Glomerular visceral epithelial cell (primary cell): ENCODE data around the gene OTUD4.

Source experiments
- DNase-seq: peaks from one replicate; pipeline ENCODE4 v3.0.0-alpha.2; 2016; ENCODE audit errors: extremely low spot score

The OTUD4 gene

GRCh38 chr4:145108128-145108527 lies 72.3 kb downstream of the OTUD4 start:
- DNase-seq, result no peak

- DNase-seq, result no peak
Observed at GRCh38 chr4:145107126-145107525, 73.3 kb downstream of the OTUD4 start.

- DNase-seq, result no peak
Observed at GRCh38 chr4:145103496-145103895, 76.9 kb downstream of the OTUD4 start.

GRCh38 chr4:145102619-145103018 lies 77.8 kb downstream of the OTUD4 start:
- DNase-seq, result no peak

DNA sequence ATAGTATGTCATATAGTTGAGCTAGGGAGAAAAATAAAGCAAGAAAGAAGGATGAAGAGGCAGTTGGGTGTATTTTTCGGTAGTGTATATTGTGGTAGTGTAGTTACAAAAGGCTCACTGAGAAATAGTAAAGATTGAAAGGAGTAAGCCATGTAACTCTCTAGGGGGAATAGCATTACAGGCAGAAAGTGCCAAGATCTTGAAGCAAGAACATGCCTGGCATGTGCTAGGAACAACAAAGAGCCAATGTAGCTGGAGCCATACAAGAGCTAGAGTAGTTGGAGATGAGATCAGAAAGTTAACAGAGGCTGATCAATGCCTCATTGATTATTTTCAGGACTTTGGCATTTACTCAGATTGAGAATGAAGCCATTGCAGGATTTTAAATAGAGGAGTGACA lies 79.3 kb downstream of the OTUD4 start:
- no peak for DNase-seq

DNA sequence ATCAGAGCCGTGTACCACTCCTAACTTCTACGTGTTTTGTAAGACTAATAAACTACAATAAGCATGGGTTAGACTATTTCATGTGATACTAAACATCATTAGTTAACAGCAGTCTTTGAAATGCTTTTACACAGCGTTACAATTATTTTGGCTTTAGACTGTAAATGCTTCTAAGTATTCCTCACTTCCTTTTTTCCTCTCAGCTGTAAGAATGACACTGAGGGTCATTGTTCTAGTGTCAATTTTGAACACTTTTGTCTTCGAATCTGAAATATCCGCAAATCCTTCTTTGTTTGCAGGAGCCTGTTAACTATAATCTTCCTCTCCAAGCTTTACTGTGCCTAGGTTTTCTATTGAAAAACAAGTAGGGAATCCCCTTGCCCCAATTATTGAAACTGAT lies 80.7 kb downstream of the OTUD4 start:
- DNase-seq, result no peak

- peak; percentile 48 for DNase-seq
Observed at GRCh38 chr4:145098675-145099037, 81.7 kb downstream of the OTUD4 start.

- peak; percentile 98 for DNase-seq
Observed at GRCh38 chr4:145097821-145098674, 82.3 kb downstream of the OTUD4 start, which contains the start of the genes ABCE1 and ANAPC10. Gene ABCE1 (plus strand): TSS chr4:145098311. CDS start chr4:145104413, 6,102 bp downstream. Gene ANAPC10 (minus strand): TSS chr4:145098196. CDS start chr4:145096099, 2,097 bp downstream.

DNA sequence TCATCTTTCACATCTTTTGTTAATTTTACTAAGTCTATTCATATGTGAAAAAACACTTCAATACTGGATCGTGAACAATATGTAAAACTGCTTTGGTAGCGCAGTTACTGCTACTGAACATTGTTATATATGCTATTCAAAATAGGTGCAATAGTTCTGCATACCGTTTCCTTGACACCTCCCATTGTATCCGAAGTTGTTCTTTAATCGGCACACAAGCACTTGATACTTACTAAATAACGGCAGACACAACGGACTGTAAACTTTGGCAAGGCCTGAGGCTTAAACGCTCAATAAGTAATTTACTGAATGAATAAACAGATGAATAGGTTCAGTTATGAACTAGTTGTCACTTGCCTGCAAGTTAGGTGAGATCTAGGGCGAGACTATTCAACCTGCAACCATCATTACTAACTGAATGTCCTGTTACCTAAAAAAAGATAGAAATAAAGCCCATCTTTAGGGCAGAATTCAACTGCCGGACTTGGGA lies 83.0 kb downstream of the OTUD4 start:
- no peak for DNase-seq

DNA sequence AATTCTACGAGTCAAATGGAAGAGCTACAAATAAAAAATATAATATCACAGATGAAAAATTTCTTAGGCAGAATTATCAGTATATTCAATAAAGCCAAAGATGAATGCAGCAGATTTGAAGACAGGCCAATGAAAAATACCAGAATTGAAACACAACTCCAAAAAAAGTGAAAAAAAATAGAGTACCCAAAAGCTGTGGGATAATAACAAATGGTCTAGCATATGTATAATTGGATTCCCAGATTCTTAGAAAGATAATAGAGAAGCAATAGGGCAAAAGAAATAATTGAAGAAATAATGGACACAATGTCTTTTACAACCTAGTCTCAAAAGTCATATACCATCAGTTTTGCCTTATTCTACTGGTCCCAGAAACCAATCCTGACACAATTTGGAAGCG lies 86.8 kb downstream of the OTUD4 start:
- no peak for DNase-seq

DNA sequence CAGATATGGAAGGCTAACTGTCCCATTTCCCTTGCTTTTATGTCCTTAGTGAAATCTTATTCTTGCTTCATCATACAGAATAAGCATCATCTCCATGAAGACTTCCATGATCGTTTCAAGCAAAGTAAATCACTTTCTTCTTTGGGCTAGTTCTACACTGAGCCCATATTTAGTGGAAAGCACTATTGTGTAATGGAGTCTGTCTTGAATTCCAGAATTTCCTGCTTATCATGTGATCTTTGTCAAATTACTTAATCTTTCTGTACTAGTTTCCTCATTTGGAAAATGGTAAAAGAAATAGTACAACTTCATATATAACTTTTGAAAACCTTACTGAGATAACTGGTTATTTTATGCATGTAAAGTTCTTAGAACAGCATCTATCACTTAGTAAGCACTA lies 90.0 kb downstream of the OTUD4 start:
- DNase-seq, result no peak

DNA sequence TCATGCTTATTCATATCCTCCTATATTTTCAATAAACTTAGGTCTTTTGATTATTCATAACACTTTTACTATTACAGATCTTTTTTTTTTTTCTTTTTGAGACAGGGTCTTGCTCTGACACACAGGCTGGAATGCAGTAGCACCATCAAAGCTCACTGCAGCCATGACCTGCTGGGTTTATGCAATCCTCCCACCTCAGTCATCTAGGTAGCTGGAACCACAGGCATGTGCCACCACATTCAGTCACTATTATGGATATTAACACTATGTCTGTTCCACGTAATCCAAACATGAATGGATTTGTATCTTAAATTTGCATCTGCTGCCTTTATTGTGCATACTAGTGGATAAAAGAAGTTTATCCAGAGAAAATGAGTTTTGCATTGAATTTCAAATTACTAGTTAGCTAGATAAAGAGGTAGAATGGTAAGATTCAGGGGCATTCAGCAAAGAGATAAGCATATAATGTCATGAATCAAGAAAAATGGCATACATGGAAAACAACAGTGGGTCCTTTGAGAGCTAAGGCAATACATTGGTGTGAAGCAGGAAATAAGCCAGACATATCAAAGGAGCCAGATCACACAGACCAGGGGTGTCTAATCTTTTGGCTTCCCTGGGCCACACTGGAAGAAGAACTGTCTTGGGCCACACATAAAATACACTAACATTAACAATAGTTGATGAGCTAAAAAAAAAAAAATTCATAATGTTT lies 96.3 kb downstream of the OTUD4 start:
- peak; percentile 71 for DNase-seq
